ENCODE results near the gene CHORDC1.

DNA sequence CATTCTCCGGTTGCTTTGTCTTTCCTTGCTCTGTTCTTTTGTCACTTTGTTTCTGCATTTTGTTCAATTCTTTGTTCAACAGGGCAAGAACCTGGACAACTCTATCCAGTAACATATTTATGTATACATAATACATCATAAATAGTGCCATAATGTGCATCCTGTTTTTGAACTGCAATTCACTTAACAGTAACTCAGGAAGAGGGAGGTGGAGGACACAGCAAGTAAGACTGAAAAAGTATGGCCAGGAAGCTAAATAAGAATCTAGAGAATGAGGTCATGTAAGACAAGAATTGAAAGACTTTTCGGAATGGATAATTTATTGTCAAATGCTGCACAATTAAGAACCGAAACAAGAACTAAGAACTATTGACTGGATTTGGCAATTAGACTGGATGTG lies 29.2 kb upstream of the CHORDC1 start:
- no peak for TF ChIP-seq POLR2A (IDR thresholded peaks at IDR 0.05)
- TF ChIP-seq, protein P1, sequence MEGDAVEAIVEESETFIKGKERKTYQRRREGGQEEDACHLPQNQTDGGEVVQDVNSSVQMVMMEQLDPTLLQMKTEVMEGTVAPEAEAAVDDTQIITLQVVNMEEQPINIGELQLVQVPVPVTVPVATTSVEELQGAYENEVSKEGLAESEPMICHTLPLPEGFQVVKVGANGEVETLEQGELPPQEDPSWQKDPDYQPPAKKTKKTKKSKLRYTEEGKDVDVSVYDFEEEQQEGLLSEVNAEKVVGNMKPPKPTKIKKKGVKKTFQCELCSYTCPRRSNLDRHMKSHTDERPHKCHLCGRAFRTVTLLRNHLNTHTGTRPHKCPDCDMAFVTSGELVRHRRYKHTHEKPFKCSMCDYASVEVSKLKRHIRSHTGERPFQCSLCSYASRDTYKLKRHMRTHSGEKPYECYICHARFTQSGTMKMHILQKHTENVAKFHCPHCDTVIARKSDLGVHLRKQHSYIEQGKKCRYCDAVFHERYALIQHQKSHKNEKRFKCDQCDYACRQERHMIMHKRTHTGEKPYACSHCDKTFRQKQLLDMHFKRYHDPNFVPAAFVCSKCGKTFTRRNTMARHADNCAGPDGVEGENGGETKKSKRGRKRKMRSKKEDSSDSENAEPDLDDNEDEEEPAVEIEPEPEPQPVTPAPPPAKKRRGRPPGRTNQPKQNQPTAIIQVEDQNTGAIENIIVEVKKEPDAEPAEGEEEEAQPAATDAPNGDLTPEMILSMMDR (IDR thresholded peaks at IDR 0.05): no peak

Measured in lower leg skin (tissue), 3 donors.